A549 (cell line): ENCODE results near the gene SLC26A2. TPM values are rescaled to one million over a fixed set of nuclear protein-coding genes. Genes with fewer than 3 reads are reported as not detected.

Source experiments
- ATAC-seq, 2 experiments: fragments of 200-7000 bp in 1 of 2; fragments of >200 bp in 1 of 2; cut with Nextera tagmentation in 1 of 2; cut with Tn5 transposase in 1 of 2; 3 replicates each; pipeline versions ENCODE4 v1.8.0 to v1.9.1; 2018 to 2020; ENCODE audit warnings: mild to moderate bottlenecking in 1 of 2, moderate library complexity in 1 of 2
- CTCF ChIA-PET: fragments of 300-600 bp; sonication (Branson Sonifier 250); formaldehyde crosslinking; extraction: SDS; loops from one replicate; lab custom pipeline; 2021; ENCODE audit warnings: antibody characterized with exemption, inconsistent platforms; lab: Yijun Ruan, JAX
- POLR2A ChIA-PET: fragments of 350-600 bp; formaldehyde crosslinking; extraction: SDS; loops from one replicate; lab custom pipeline; 2021; ENCODE audit warnings: antibody characterized with exemption, inconsistent platforms; lab: Yijun Ruan, JAX
- DNase-seq, 2 experiments: peaks; one replicate each; pipeline versions ENCODE4 v3.0.0 to v3.0.0-alpha.2; 2011 to 2016; ENCODE audit warnings: low read depth in 1 of 2, low spot score in 1 of 2
- FAIRE-seq: peaks from 2 replicates; lab custom pipeline; 2011; peaks lifted over from hg19 to GRCh38; lab: Jason Lieb, UNC
- H3K27ac ChIP-seq, 2 experiments: fragments of >200 bp; sonication (Bioruptor Twin); formaldehyde crosslinking; 3 replicates each; pipeline ENCODE4 v1.5.1; 2016 to 2017
- H3K4me1 ChIP-seq: fragments of >200 bp; sonication (Bioruptor Twin); formaldehyde crosslinking; 3 replicates; pipeline ENCODE4 v1.6.1; 2016
- H3K4me2 ChIP-seq: fragments of >200 bp; sonication (Bioruptor Twin); formaldehyde crosslinking; 3 replicates; pipeline ENCODE4 v1.6.1; 2016
- H3K4me3 ChIP-seq: fragments of >200 bp; sonication (Bioruptor Twin); formaldehyde crosslinking; 3 replicates; pipeline ENCODE4 v1.5.1; 2016
- H3K9me3 ChIP-seq: fragments of >200 bp; sonication (Bioruptor Twin); formaldehyde crosslinking; 3 replicates; pipeline ENCODE4 v1.6.1; 2016
- BHLHE40 ChIP-seq: IDR thresholded peaks from 2 replicates; pipeline ENCODE4 v1.6.1; 2012; ENCODE audit warnings: low read depth, low read length, inconsistent platforms
- CBX8 ChIP-seq: fragments of 200-600 bp; sonication (generic); IDR thresholded peaks from 2 replicates; pipeline ENCODE4 v1.6.1; 2016
- CEBPB ChIP-seq, 2 experiments: fragments of >200 bp in 1 of 2; sonication (Bioruptor Twin) in 1 of 2; formaldehyde crosslinking in 1 of 2; IDR thresholded peaks; 2 replicates each; pipeline ENCODE4 v1.6.1; 2012 to 2016
- CHD2 ChIP-seq: fragments of 150-350 bp; IDR thresholded peaks from 2 replicates; pipeline ENCODE4 v1.6.1; 2014; ENCODE audit warnings: low read length; ENCODE audit not compliant: partially characterized antibody
- CHD4 ChIP-seq: fragments of 200-600 bp; sonication (generic); IDR thresholded peaks from 2 replicates; pipeline ENCODE4 v1.6.1; 2016; ENCODE audit warnings: antibody characterized with exemption, mild to moderate bottlenecking, borderline replicate concordance
- EHF ChIP-seq: fragments of 250-450 bp; sonication (Bioruptor Pico); IDR thresholded peaks from 2 replicates; pipeline ENCODE4 v1.5.0; 2020; ENCODE audit warnings: mild to moderate bottlenecking
- ESRRA ChIP-seq: fragments of 150-350 bp; IDR thresholded peaks from 2 replicates; pipeline ENCODE4 v1.6.1; 2014; ENCODE audit warnings: mild to moderate bottlenecking, low read length, borderline replicate concordance
- FOSB ChIP-seq: fragments of 250-450 bp; sonication (Bioruptor Pico); IDR thresholded peaks from 2 replicates; pipeline ENCODE4 v1.5.0; 2020; ENCODE audit warnings: mild to moderate bottlenecking, moderate library complexity
- HDAC2 ChIP-seq: fragments of 200-600 bp; sonication (generic); IDR thresholded peaks from 2 replicates; pipeline ENCODE4 v1.6.1; 2016
- HOXA7 ChIP-seq: fragments of 250-450 bp; sonication (Bioruptor Pico); IDR thresholded peaks from 2 replicates; pipeline ENCODE4 v1.5.0; 2020; ENCODE audit warnings: mild to moderate bottlenecking, moderate library complexity
- HOXB13 ChIP-seq: fragments of 250-450 bp; sonication (Bioruptor Pico); IDR thresholded peaks from 2 replicates; pipeline ENCODE4 v1.5.0; 2020; ENCODE audit warnings: low read depth, mild to moderate bottlenecking, moderate library complexity
- HOXB5 ChIP-seq: fragments of 250-450 bp; sonication (Bioruptor Pico); IDR thresholded peaks from 2 replicates; pipeline ENCODE4 v1.5.0; 2020; ENCODE audit warnings: mild to moderate bottlenecking, moderate library complexity
- NFE2L2 ChIP-seq: fragments of 150-350 bp; conservative IDR thresholded peaks from 2 replicates; pipeline ENCODE4 v1.6.1; 2014; ENCODE audit warnings: low read length
- PHF8 ChIP-seq: fragments of 200-600 bp; sonication (generic); IDR thresholded peaks from 2 replicates; pipeline ENCODE4 v1.6.1; 2016; ENCODE audit warnings: low read depth, mild to moderate bottlenecking, antibody characterized with exemption, moderate library complexity, borderline replicate concordance
- POLR2AphosphoS2 ChIP-seq: conservative IDR thresholded peaks from 2 replicates; pipeline ENCODE4 v1.6.1; 2012; ENCODE audit warnings: low read length, improper control_type of control experiment, inconsistent platforms
- RARB ChIP-seq: fragments of 250-450 bp; sonication (Bioruptor Pico); IDR thresholded peaks from 2 replicates; pipeline ENCODE4 v1.8.0; 2021; ENCODE audit warnings: mild to moderate bottlenecking, moderate library complexity
- RFX5 ChIP-seq: fragments of 450-650 bp; IDR thresholded peaks from 2 replicates; pipeline ENCODE4 v1.7.1; 2014; ENCODE audit warnings: antibody characterized with exemption, mild to moderate bottlenecking, moderate library complexity
- TFCP2L1 ChIP-seq: fragments of 250-450 bp; sonication (Bioruptor Pico); IDR thresholded peaks from 2 replicates; pipeline ENCODE4 v1.5.0; 2021; ENCODE audit warnings: mild to moderate bottlenecking
- TP53 ChIP-seq: fragments of 250-450 bp; sonication (Bioruptor Pico); IDR thresholded peaks from 2 replicates; pipeline ENCODE4 v1.5.0; 2021; ENCODE audit warnings: mild to moderate bottlenecking, moderate library complexity
- ZFP36 ChIP-seq: fragments of 450-650 bp; IDR thresholded peaks from 2 replicates; pipeline ENCODE4 v1.6.1; 2014; ENCODE audit warnings: borderline replicate concordance; ENCODE audit not compliant: partially characterized antibody
- WGBS: methylation state at CpG from one replicate; pipeline ENCODE4 v1.1.6; 2017; ENCODE audit errors: missing lambda C conversion rate; 5-methylcytosine and 5-hydroxymethylcytosine counted together
- polyA plus RNA-seq, 4 experiments: library from polyadenylated mRNA; depleted of rRNA in 3 of 4; stranded (reverse); fragments of >200 nt; fragmentation: RNase III in 1 of 4; extraction: RNeasy Plus Mini Kit Qiagen cat#74134 plus additional on column Dnase treatment in 1 of 4; gene quantifications; 2 replicates in 3 of 4; 3 replicates in 1 of 4; pipeline ENCODE4 v1.2.3, GENCODE V29; 2011 to 2017
- TF ChIP-seq, protein P1 (sequence below): IDR thresholded peaks from 2 replicates; pipeline ENCODE4 v1.6.1; 2012; ENCODE audit warnings: low read depth, borderline replicate concordance

The SLC26A2 gene
- polyA plus RNA-seq, 2 of the 4 experiments (the other 2 are of a cell fraction), result 31.9 to 32.2 TPM

DNA sequence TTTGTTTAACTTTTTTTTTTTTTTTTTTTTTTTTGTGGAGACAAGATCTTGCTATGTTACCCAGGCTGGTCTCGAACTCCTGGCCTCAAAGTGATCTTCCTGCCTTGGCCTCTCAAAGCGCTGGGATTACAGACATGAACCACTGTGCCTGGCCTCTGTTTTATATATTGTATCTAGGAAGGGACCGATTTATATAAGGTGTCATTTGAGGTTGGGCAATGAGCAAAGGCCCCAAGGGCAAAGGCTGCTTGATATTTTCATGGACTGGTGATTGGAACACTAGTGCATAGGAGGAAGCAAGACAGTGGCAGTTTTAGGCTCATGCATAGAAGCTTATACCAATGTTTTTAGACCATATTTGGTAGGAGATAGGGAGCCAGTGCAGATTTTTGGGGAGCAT lies 3.2 kb downstream of the SLC26A2 start:
- POLR2A ChIA-PET, result no interaction called here
- H3K4me2 ChIP-seq, result no peak overlapping the region
- no peak for FAIRE-seq
- H3K9me3 ChIP-seq, result no peaks in the 10 kb centered on the region
- no peak overlapping the region for H3K27ac ChIP-seq
- H3K4me1 ChIP-seq, result peaks cover 26% of the 10 kb centered on the region
- no peak for ATAC-seq
- CTCF ChIA-PET, result interaction anchor here (1.3 to 16.5 kb wide), 5 partner anchors 10 to 130 kb away, joined by 4 to 594 read pairs (median 331); no protein-coding TSS in a partner anchor
- H3K4me3 ChIP-seq, result no peak overlapping the region
- WGBS, result 83% methylated on average over 3 of the region's 3 CpGs
- no peak for DNase-seq
- no peak for TF ChIP-seq CEBPB (IDR thresholded peaks at IDR 0.05)
- TF ChIP-seq EHF (CRISPR knock-in tag), result no peak
- no peak for TF ChIP-seq CHD4
- TF ChIP-seq NFE2L2, result no peak

GRCh38 chr5:149966946-149967345 lies 6.4 kb downstream of the SLC26A2 start:
- Histone ChIP-seq H3K4me2 (no peak overlapping the region), H3K27ac (no peak overlapping the region), H3K9me3 (no peaks in the 10 kb centered on the region), H3K4me1 (peaks cover 7% of the 10 kb centered on the region; the same call in 1 of the 3 replicates), H3K4me3 (no peak overlapping the region)
- DNase-seq (no peak), FAIRE-seq (no peak), ATAC-seq (no peak)
- ChIA-PET POLR2A (interaction anchor here (0.7 kb wide), 1 partner anchor 33 kb away, joined by 3 read pairs; the partner anchor contains the start of gene TIGD6), CTCF (interaction anchor here (0.7 to 16.5 kb wide), 11 partner anchors 9 to 385 kb away, joined by 3 to 594 read pairs (median 3); partner anchors contain the start of gene ARHGEF37)
- TF ChIP-seq HOXA7 (no peak), CHD4 (no peak), CEBPB (IDR thresholded peaks at IDR 0.05) (no peak), ESRRA (no peak), NFE2L2 (no peak), POLR2AphosphoS2 (no peak), CBX8 (no peak), ZFP36 (no peak), RARB (CRISPR knock-in tag) (no peak), CHD2 (no peak), BHLHE40 (no peak), HOXB13 (CRISPR knock-in tag) (no peak)
- TF ChIP-seq, protein P1, sequence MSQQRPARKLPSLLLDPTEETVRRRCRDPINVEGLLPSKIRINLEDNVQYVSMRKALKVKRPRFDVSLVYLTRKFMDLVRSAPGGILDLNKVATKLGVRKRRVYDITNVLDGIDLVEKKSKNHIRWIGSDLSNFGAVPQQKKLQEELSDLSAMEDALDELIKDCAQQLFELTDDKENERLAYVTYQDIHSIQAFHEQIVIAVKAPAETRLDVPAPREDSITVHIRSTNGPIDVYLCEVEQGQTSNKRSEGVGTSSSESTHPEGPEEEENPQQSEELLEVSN, result no peak
- 92% methylated on average over 3 of the region's 3 CpGs for WGBS

DNA sequence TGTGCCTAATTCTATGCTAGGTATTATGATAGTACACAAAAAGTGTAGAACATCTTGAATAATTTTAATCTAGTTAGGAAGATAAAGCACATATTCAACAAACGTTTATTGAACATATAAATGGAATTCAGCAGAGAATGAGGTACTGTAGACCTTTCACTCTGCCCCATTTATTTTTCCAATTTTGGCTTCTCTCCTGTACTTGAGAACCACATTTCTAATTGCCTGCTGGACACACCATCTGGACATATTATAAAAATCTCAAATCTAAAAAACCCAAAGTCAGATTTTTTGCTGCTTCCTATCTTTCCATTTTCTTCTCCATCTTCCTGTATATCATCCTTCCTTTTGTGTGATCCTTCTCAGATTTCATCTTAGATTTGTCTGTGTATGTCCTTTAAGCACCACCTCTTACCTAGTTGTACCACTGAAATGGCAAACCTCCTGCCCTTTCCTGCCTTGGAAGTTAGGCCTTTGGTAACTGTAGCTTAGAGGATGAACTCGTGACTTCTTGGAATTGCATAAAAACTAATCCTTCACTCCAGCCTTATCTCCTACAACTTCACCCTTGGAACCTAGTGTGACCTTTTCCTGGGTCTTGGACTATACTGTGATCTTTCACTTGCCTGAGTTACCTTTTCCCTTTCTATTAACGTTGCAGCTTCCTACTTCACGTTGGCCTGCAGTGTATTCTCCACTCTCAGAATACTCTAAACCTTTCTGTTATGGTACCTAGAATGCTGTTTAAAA lies 8.8 kb downstream of the SLC26A2 start:
- DNase-seq (no peak), FAIRE-seq (peak; percentile 67), ATAC-seq (no peak)
- no peaks in the 10 kb centered on the region for H3K9me3 ChIP-seq
- WGBS, result 82% methylated on average over 4 of the region's 4 CpGs
- ChIA-PET POLR2A (no interaction called here), CTCF (interaction anchor here (0.8 to 16.5 kb wide), 8 partner anchors 7 to 333 kb away, joined by 3 to 594 read pairs (median 14); no protein-coding TSS in a partner anchor)
- no peaks in the 10 kb centered on the region for H3K4me1 ChIP-seq
- H3K4me2 ChIP-seq, result no peak overlapping the region
- no peak overlapping the region for H3K4me3 ChIP-seq
- no peak for TF ChIP-seq RFX5
- no peak for TF ChIP-seq TFCP2L1 (CRISPR knock-in tag)
- TF ChIP-seq HOXB5 (CRISPR knock-in tag), result no peak
- no peak for TF ChIP-seq FOSB (CRISPR knock-in tag)
- no peak overlapping the region for H3K27ac ChIP-seq

DNA sequence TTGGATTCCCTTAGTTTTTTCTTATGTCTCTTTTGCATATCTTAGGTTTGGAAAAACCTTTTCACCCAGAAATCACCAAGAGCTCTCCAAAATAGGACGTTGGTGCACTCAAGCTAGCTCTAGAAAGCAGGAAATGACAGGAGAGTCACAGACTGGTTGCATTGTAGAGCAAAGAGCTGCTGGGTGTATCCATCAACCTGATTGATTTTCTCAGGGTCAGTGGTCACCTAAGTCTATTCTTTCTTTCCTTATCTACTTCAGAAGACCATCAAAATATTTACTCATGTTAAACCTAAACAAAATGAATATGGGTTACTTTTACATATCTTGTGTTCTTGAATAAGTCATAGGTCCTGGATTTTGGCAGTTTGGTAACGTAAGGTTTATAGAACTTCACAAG lies 14.9 kb downstream of the SLC26A2 start:
- FAIRE-seq, result no peak
- H3K4me3 ChIP-seq, result no peak overlapping the region
- H3K4me1 ChIP-seq, result peaks cover 10% of the 10 kb centered on the region; the same call in 1 of the 3 replicates
- H3K4me2 ChIP-seq, result no peak overlapping the region
- ChIA-PET POLR2A (no interaction called here), CTCF (interaction anchor here (0.9 to 2.2 kb wide), 5 partner anchors 13 to 141 kb away, joined by 3 to 11 read pairs (median 6); no protein-coding TSS in a partner anchor)
- no peaks in the 10 kb centered on the region for H3K9me3 ChIP-seq
- 51% methylated on average over 2 of the region's 2 CpGs for WGBS
- H3K27ac ChIP-seq, result no peak overlapping the region
- ATAC-seq, result no peak
- TF ChIP-seq TP53 (no peak), PHF8 (no peak), HDAC2 (no peak), CEBPB (IDR thresholded peaks at IDR 0.05) (no peak), ZFP36 (no peak)
- TF ChIP-seq, all 56 proteins: peak for 0
- no peak for DNase-seq
